Measurements from ENCODE around the gene C3orf22.

DNA sequence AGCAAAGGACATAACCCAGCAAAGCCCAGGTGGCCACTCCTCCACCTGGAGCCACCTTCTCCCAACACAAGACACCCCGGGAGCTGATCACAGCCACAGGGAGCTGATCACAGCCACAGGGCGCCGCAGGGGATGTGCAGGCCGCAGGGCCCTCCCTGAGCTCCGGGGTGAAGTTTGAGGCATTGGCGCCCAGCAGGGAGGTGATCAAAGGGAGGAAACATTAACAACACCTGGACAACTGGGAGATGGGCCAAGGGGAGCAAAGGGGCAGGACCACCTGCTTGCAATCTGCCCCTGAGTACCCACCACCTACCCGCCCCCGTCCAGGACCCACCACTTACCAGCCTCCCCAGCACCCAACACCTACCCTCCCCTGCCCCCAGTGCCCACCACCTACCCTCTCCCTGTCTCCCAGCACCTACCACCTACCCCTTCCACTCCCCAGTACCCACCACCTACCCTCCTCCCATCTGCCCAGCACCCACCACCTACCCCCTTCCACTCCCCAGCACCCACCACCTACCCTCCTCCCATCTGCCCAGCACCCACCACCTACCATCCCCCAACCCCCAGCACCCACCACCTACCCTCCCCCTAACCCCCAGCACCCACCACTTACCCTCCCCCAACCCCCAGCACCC lies 43.5 kb downstream of the C3orf22 start:
- TF ChIP-seq TAF1 (IDR thresholded peaks at IDR 0.05; ENCODE audit: low read depth) (no peak), NFIC (IDR thresholded peaks at IDR 0.05) (no peak), CREB1 (IDR thresholded peaks at IDR 0.05; ENCODE audit: low read depth) (no peak), EP300 (IDR thresholded peaks at IDR 0.05; ENCODE audit: borderline replicate concordance) (no peak), RAD21 (IDR thresholded peaks at IDR 0.05; ENCODE audit: low read depth) (no peak), TEAD4 (IDR thresholded peaks at IDR 0.05) (no peak), FOXM1 (IDR thresholded peaks at IDR 0.05; ENCODE audit: borderline replicate concordance, low read depth) (no peak), ZBTB7A (IDR thresholded peaks at IDR 0.05; ENCODE audit: low read depth) (no peak), YY1 (IDR thresholded peaks at IDR 0.05; ENCODE audit: low read depth) (no peak), EGR1 (IDR thresholded peaks at IDR 0.05) (no peak)
- TF ChIP-seq, protein P1, sequence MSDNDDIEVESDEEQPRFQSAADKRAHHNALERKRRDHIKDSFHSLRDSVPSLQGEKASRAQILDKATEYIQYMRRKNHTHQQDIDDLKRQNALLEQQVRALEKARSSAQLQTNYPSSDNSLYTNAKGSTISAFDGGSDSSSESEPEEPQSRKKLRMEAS (IDR thresholded peaks at IDR 0.05) = no peak
- TF ChIP-seq, protein P2, sequence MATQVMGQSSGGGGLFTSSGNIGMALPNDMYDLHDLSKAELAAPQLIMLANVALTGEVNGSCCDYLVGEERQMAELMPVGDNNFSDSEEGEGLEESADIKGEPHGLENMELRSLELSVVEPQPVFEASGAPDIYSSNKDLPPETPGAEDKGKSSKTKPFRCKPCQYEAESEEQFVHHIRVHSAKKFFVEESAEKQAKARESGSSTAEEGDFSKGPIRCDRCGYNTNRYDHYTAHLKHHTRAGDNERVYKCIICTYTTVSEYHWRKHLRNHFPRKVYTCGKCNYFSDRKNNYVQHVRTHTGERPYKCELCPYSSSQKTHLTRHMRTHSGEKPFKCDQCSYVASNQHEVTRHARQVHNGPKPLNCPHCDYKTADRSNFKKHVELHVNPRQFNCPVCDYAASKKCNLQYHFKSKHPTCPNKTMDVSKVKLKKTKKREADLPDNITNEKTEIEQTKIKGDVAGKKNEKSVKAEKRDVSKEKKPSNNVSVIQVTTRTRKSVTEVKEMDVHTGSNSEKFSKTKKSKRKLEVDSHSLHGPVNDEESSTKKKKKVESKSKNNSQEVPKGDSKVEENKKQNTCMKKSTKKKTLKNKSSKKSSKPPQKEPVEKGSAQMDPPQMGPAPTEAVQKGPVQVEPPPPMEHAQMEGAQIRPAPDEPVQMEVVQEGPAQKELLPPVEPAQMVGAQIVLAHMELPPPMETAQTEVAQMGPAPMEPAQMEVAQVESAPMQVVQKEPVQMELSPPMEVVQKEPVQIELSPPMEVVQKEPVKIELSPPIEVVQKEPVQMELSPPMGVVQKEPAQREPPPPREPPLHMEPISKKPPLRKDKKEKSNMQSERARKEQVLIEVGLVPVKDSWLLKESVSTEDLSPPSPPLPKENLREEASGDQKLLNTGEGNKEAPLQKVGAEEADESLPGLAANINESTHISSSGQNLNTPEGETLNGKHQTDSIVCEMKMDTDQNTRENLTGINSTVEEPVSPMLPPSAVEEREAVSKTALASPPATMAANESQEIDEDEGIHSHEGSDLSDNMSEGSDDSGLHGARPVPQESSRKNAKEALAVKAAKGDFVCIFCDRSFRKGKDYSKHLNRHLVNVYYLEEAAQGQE (IDR thresholded peaks at IDR 0.05; ENCODE audit: low read depth) = no peak

Measured in Ishikawa (cell line).